ENCODE measurements around the gene FUZ. TPM values are rescaled to one million over a fixed set of nuclear protein-coding genes. Genes with fewer than 3 reads are reported as not detected.

FUZ gene
- total and polyA plus RNA-seq, 2 of the 4 experiments (the other 2 are of a cell fraction) = 12.1 to 14.3 TPM

- peaks cover 36% of the 10 kb centered on the region for H3K36me3 ChIP-seq (ENCODE audit: control insufficient read depth, insufficient read depth, low read length)
- no peak overlapping the region for H3K23ac ChIP-seq (ENCODE audit: low read depth, low read length)
- H3K4ac ChIP-seq (ENCODE audit: low read depth, low read length) = no peak overlapping the region
- H2BK15ac ChIP-seq (ENCODE audit: low read depth, low read length) = no peak overlapping the region
- H3K4me2 ChIP-seq (ENCODE audit: low read depth, low read length) = no peak overlapping the region
- DNase-seq = no peak
- H3K27me3 ChIP-seq (ENCODE audit: control insufficient read depth, insufficient read depth, low read length) = no peaks in the 10 kb centered on the region
- CTCF ChIA-PET = no interaction called here
- H4K8ac ChIP-seq (ENCODE audit: low read depth in 2 of 2, low read length in 2 of 2) = no peak overlapping the region
- no peak for ATAC-seq (ENCODE audit: low read depth)
- peaks cover 4% of the 10 kb centered on the region; the same call in 1 of the 2 replicates for H3K9me1 ChIP-seq (ENCODE audit: insufficient read depth, low read length)
- H4K91ac ChIP-seq (ENCODE audit: insufficient read depth, low read depth, low read length) = no peak overlapping the region
- POLR2A ChIA-PET (ENCODE audit: unreplicated experiment) = no interaction called here
- H2BK20ac ChIP-seq (ENCODE audit: low read depth, low read length) = no peak overlapping the region
- peaks cover 2% of the 10 kb centered on the region for H3K4me1 ChIP-seq (ENCODE audit: control insufficient read depth, insufficient read depth, low read length)
- no peak overlapping the region for H3K9ac ChIP-seq (ENCODE audit: low read depth, low read length)
- WGBS, 2 experiments (ENCODE audit: extremely low coverage in 2 of 2, insufficient read length in 1 of 2) = 91% methylated on average over 3 of the region's 7 CpGs; no CpG with 5 or more reads in 1 of the 2 experiments
- H3K56ac ChIP-seq (ENCODE audit: extremely low read depth, insufficient read depth, low read length) = no peak overlapping the region
- H3K4me3 ChIP-seq (ENCODE audit: insufficient read depth, low read depth, low read length) = no peak overlapping the region
- no peak overlapping the region for H2BK120ac ChIP-seq (ENCODE audit: low read depth, low read length)
- no peak overlapping the region for H2BK5ac ChIP-seq (ENCODE audit: low read depth, low read length, poor library complexity, severe bottlenecking)
- H2AK9ac ChIP-seq (replicated peaks; ENCODE audit: low read depth, low read length, poor library complexity) = no peak overlapping the region
- no peak overlapping the region for H3K27ac ChIP-seq (ENCODE audit: insufficient read depth, low read length)
- no peak overlapping the region for H4K5ac ChIP-seq (ENCODE audit: low read depth, low read length)
- BruUV-seq (replicated peaks) = no TSS peak
- peaks cover 21% of the 10 kb centered on the region for H4K20me1 ChIP-seq (ENCODE audit: insufficient read depth, low read length)
- no peaks in the 10 kb centered on the region for H3K9me3 ChIP-seq (ENCODE audit: control insufficient read depth, insufficient read depth, low read length)
- intact Hi-C loops (cut with micrococcal nuclease) (no loop called here), dilution Hi-C loops (cut with HindIII; ENCODE audit: low sequenced_read_pairs, unreplicated experiment) (no loop called here), in situ Hi-C loops (cut with MboI; ENCODE audit: low sequenced_read_pairs) (no loop called here)
- H3K18ac ChIP-seq (ENCODE audit: low read depth, low read length) = no peak overlapping the region
- peaks cover 33 to 60% of the 10 kb centered on the region in 2 experiments for H3K79me1 ChIP-seq (ENCODE audit: low read depth in 1 of 2, low read length in 2 of 2)
- TF ChIP-seq RFX5 (IDR thresholded peaks at IDR 0.05; ENCODE audit: low read depth, low read length) = no peak
- no peak for TF ChIP-seq SMC3 (IDR thresholded peaks at IDR 0.05; ENCODE audit: low read depth, low read length)
- no peak for TF ChIP-seq CEBPB (IDR thresholded peaks at IDR 0.05; ENCODE audit: low read depth, low read length)
- TF ChIP-seq BHLHE40 (IDR thresholded peaks at IDR 0.05; ENCODE audit: low read depth, low read length) = no peak
- TF ChIP-seq MAFK (IDR thresholded peaks at IDR 0.05; ENCODE audit: low read depth, low read length) = no peak
- no peak for TF ChIP-seq POLR2A (IDR thresholded peaks at IDR 0.05; ENCODE audit: low read depth, low read length)
- no peak for TF ChIP-seq RAD21 (IDR thresholded peaks at IDR 0.05; ENCODE audit: low read length)
- no peak for TF ChIP-seq MXI1 (IDR thresholded peaks at IDR 0.05; ENCODE audit: borderline replicate concordance, low read depth, low read length)
- TF ChIP-seq MAZ (IDR thresholded peaks at IDR 0.05; ENCODE audit: borderline replicate concordance, low read depth, low read length) = no peak
- TF ChIP-seq CHD1 (IDR thresholded peaks at IDR 0.05; ENCODE audit: low read depth, low read length) = no peak
- TF ChIP-seq FOS (IDR thresholded peaks at IDR 0.05; ENCODE audit: low read depth, low read length) = no peak
- TF ChIP-seq CTCF (conservative IDR thresholded peaks at IDR 0.05; ENCODE audit: low read depth, low read length) = no peak
- TF ChIP-seq USF2 (IDR thresholded peaks at IDR 0.05; ENCODE audit: low read depth, low read length) = no peak
- no peak for TF ChIP-seq RCOR1 (IDR thresholded peaks at IDR 0.05; ENCODE audit: insufficient replicate concordance, low read length)
- no peak for TF ChIP-seq ELK1 (IDR thresholded peaks at IDR 0.05; ENCODE audit: borderline replicate concordance, low read depth, low read length)
- no peak for TF ChIP-seq NFE2L2 (IDR thresholded peaks at IDR 0.05; ENCODE audit: low read depth, low read length)
- H2AK5ac ChIP-seq (ENCODE audit: low read depth, low read length) = no peak overlapping the region
- H2AFZ ChIP-seq (replicated peaks; ENCODE audit: low read length, poor library complexity) = no peak overlapping the region
- H3K14ac ChIP-seq (replicated peaks; ENCODE audit: low read depth, low read length) = no peak overlapping the region
Observed at GRCh38 chr19:49781394-49781793, 31.7 kb downstream of the FUZ start.

Measured in IMR-90 (cell line).